IMR-90 (cell line): Measurements from ENCODE around the gene GRB10. TPM values are rescaled to one million over a fixed set of nuclear protein-coding genes. Genes with fewer than 3 reads are reported as not detected.

Experiments used
- ATAC-seq: fragments of 200-7000 bp; cut with Tn5 transposase; 2 replicates; pipeline ENCODE4 v1.9.1; 2020; ENCODE audit warnings: low read depth, mild to moderate bottlenecking, moderate library complexity
- BruUV-seq: library from RNA; stranded (reverse); fragments of 400-500 nt; replicated peaks from 2 replicates; lab custom pipeline; 2021; lab: Mats Ljungman, UMichigan
- CTCF ChIA-PET: fragments of 300-600 bp; formaldehyde crosslinking; extraction: SDS; loops from one replicate; lab custom pipeline; 2021; ENCODE audit warnings: antibody characterized with exemption; lab: Yijun Ruan, JAX
- POLR2A ChIA-PET: fragments of 300-600 bp; sonication (Branson Sonifier 250); formaldehyde crosslinking; loops from one replicate; lab custom pipeline; 2022; ENCODE audit warnings: antibody characterized with exemption; ENCODE audit not compliant: unreplicated experiment; lab: Charles Lee
- DNase-seq: peaks from one replicate; pipeline ENCODE4 v3.0.0; 2013
- H2AFZ ChIP-seq: replicated peaks from 2 replicates; pipeline ENCODE3; 2013; ENCODE audit warnings: low read length, mild to moderate bottlenecking; ENCODE audit not compliant: poor library complexity
- H2AK5ac ChIP-seq: 2 replicates; pipeline ENCODE4 v1.6.1; 2013; ENCODE audit warnings: low read depth, low read length, inconsistent platforms
- H2AK9ac ChIP-seq: replicated peaks from 2 replicates; pipeline ENCODE3; 2013; ENCODE audit warnings: mild to moderate bottlenecking, low read depth, low read length, moderate library complexity; ENCODE audit not compliant: poor library complexity
- H2BK120ac ChIP-seq: 2 replicates; pipeline ENCODE4 v1.6.1; 2013; ENCODE audit warnings: low read depth, low read length, inconsistent platforms
- H2BK15ac ChIP-seq: 3 replicates; pipeline ENCODE4 v1.6.1; 2013; ENCODE audit warnings: low read depth, low read length, inconsistent platforms
- H2BK20ac ChIP-seq: 2 replicates; pipeline ENCODE4 v1.6.1; 2013; ENCODE audit warnings: low read depth, mild to moderate bottlenecking, inconsistent platforms, low read length, moderate library complexity
- H2BK5ac ChIP-seq: 2 replicates; pipeline ENCODE4 v1.6.1; 2013; ENCODE audit warnings: mild to moderate bottlenecking, low read depth, low read length, inconsistent platforms; ENCODE audit not compliant: poor library complexity, severe bottlenecking
- H3K14ac ChIP-seq: replicated peaks from 2 replicates; pipeline ENCODE4 v1.6.1; 2013; ENCODE audit warnings: low read depth, low read length, inconsistent platforms
- H3K18ac ChIP-seq: 2 replicates; pipeline ENCODE4 v1.6.1; 2013; ENCODE audit warnings: low read depth, low read length, control low read depth
- H3K23ac ChIP-seq: 2 replicates; pipeline ENCODE4 v1.6.1; 2013; ENCODE audit warnings: low read depth, low read length, inconsistent platforms
- H3K27ac ChIP-seq: 2 replicates; pipeline ENCODE4 v1.5.1; 2013; ENCODE audit warnings: mild to moderate bottlenecking, control low read depth, low read length; ENCODE audit not compliant: insufficient read depth
- H3K27me3 ChIP-seq: 2 replicates; pipeline ENCODE4 v1.6.1; 2013; ENCODE audit warnings: low read length; ENCODE audit not compliant: control insufficient read depth, insufficient read depth
- H3K36me3 ChIP-seq: 2 replicates; pipeline ENCODE4 v1.6.1; 2013; ENCODE audit warnings: low read length, mixed read lengths; ENCODE audit not compliant: control insufficient read depth, insufficient read depth
- H3K4ac ChIP-seq: 2 replicates; pipeline ENCODE4 v1.6.1; 2013; ENCODE audit warnings: low read depth, low read length, inconsistent platforms
- H3K4me1 ChIP-seq: 2 replicates; pipeline ENCODE4 v1.6.1; 2013; ENCODE audit warnings: low read length, mixed read lengths; ENCODE audit not compliant: control insufficient read depth, insufficient read depth
- H3K4me2 ChIP-seq: 2 replicates; pipeline ENCODE4 v1.6.1; 2013; ENCODE audit warnings: low read depth, mild to moderate bottlenecking, control low read depth, low read length, moderate library complexity
- H3K4me3 ChIP-seq: 2 replicates; pipeline ENCODE4 v1.5.1; 2013; ENCODE audit warnings: low read depth, mild to moderate bottlenecking, control low read depth, low read length, moderate library complexity; ENCODE audit not compliant: insufficient read depth
- H3K56ac ChIP-seq: 2 replicates; pipeline ENCODE4 v1.6.1; 2013; ENCODE audit warnings: low read length, inconsistent platforms; ENCODE audit not compliant: insufficient read depth; ENCODE audit errors: extremely low read depth
- H3K79me1 ChIP-seq, 2 experiments: 2 replicates each; pipeline ENCODE4 v1.6.1; 2013; ENCODE audit warnings: low read length in 2 of 2, inconsistent platforms in 1 of 2, low read depth in 1 of 2
- H3K9ac ChIP-seq: 2 replicates; pipeline ENCODE4 v1.6.1; 2013; ENCODE audit warnings: low read depth, low read length, control low read depth
- H3K9me1 ChIP-seq: 2 replicates; pipeline ENCODE4 v1.6.1; 2013; ENCODE audit warnings: low read length, inconsistent platforms; ENCODE audit not compliant: insufficient read depth
- H3K9me3 ChIP-seq: 2 replicates; pipeline ENCODE4 v1.6.1; 2013; ENCODE audit warnings: low read length; ENCODE audit not compliant: control insufficient read depth, insufficient read depth
- H4K20me1 ChIP-seq: 2 replicates; pipeline ENCODE4 v1.6.1; 2013; ENCODE audit warnings: low read length, inconsistent platforms; ENCODE audit not compliant: insufficient read depth
- H4K5ac ChIP-seq: 2 replicates; pipeline ENCODE4 v1.6.1; 2013; ENCODE audit warnings: mild to moderate bottlenecking, low read depth, low read length, control low read depth
- H4K8ac ChIP-seq, 2 experiments: 2 replicates each; pipeline ENCODE4 v1.6.1; 2013; ENCODE audit warnings: low read depth in 2 of 2, low read length in 2 of 2, control low read depth in 1 of 2, inconsistent platforms in 1 of 2
- H4K91ac ChIP-seq: 2 replicates; pipeline ENCODE4 v1.6.1; 2013; ENCODE audit warnings: low read depth, low read length, inconsistent platforms; ENCODE audit not compliant: insufficient read depth
- CEBPB ChIP-seq: IDR thresholded peaks from 2 replicates; pipeline ENCODE4 v1.6.1; 2012; ENCODE audit warnings: low read depth, low read length, improper control_type of control experiment
- FOS ChIP-seq: fragments of 150-350 bp; IDR thresholded peaks from 2 replicates; pipeline ENCODE4 v1.6.1; 2016; ENCODE audit warnings: low read depth, low read length
- MAZ ChIP-seq: IDR thresholded peaks from 2 replicates; pipeline ENCODE4 v1.6.1; 2012; ENCODE audit warnings: low read depth, mild to moderate bottlenecking, low read length, improper control_type of control experiment, moderate library complexity, borderline replicate concordance
- RAD21 ChIP-seq: IDR thresholded peaks from 2 replicates; pipeline ENCODE4 v1.6.1; 2012; ENCODE audit warnings: low read length, improper control_type of control experiment
- RCOR1 ChIP-seq: IDR thresholded peaks from 2 replicates; pipeline ENCODE4 v1.6.1; 2012; ENCODE audit warnings: mild to moderate bottlenecking, low read length, improper control_type of control experiment; ENCODE audit not compliant: insufficient replicate concordance
- WGBS, 2 experiments: methylation state at CpG; one replicate each; pipeline versions ENCODE4 v1.1.5 to v1.1.7; 2013; ENCODE audit warnings: missing lambda C conversion rate in 2 of 2; ENCODE audit not compliant: insufficient read length in 1 of 2; ENCODE audit errors: extremely low coverage in 2 of 2; 5-methylcytosine and 5-hydroxymethylcytosine counted together
- dilution Hi-C: fragments of 300-500 bp; cut with HindIII; formaldehyde crosslinking; loops from one replicate; pipeline ENCODE4 v1.14.3; 2018; ENCODE audit warnings: low sequenced_read_pairs; ENCODE audit not compliant: unreplicated experiment
- in situ Hi-C: fragments of 300-500 bp; cut with MboI; formaldehyde crosslinking; loops from 3 replicates; pipeline ENCODE4 v1.14.3; 2019; ENCODE audit warnings: low sequenced_read_pairs, inconsistent platforms, mixed read lengths
- intact Hi-C: fragments of 100-400 bp; cut with micrococcal nuclease; formaldehyde crosslinking; loops from 2 replicates; pipeline ENCODE4 v1.10.0; 2022
- polyA plus RNA-seq, 3 experiments: library from polyadenylated mRNA; depleted of rRNA; stranded (reverse); fragments of >200 nt; gene quantifications; 2 replicates each; pipeline ENCODE4 v1.2.3, GENCODE V29; 2012; ENCODE audit warnings: low replicate concordance in 1 of 3
- total RNA-seq: library from RNA; depleted of rRNA; stranded (reverse); fragments of >200 nt; gene quantifications from 2 replicates; pipeline ENCODE4 v1.2.3, GENCODE V29; 2012
- TF ChIP-seq, protein P1 (sequence below): conservative IDR thresholded peaks from 2 replicates; pipeline ENCODE4 v1.5.1; 2012; ENCODE audit warnings: mild to moderate bottlenecking, low read depth, low read length, improper control_type of control experiment

GRB10 gene
- total and polyA plus RNA-seq, 2 of the 4 experiments (the other 2 are of a cell fraction): 6.3 to 15.1 TPM

DNA sequence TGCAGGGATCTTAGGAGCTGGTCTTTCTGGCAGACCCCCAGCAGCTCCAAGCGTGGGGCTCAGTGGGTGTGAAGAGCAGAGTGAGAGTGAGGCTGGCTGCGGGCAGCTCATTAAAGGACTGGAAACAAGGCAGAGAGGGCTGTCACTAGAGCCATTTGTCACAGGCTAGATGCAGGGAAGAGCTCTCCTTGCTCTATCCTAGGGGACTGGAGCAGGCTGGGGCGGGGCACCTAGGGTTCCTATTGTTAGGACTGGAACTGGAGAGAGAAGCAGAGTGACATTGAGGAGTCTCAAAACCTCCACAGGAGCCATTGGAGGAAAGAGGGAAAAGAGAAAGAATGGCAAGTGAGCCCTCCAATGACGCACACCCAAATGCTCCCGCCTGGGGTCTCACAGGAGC lies 216.7 kb downstream of the GRB10 start:
- Histone ChIP-seq H3K14ac (no peak overlapping the region), H3K18ac (no peak overlapping the region), H4K91ac (no peak overlapping the region), H3K27me3 (peaks cover 9% of the 10 kb centered on the region), H3K4ac (no peak overlapping the region), H2AFZ (no peak overlapping the region), H3K9me1 (no peaks in the 10 kb centered on the region; the same call in 1 of the 2 replicates), H2AK5ac (no peak overlapping the region), H3K4me3 (no peak overlapping the region), H3K9me3 (0 out of 2 replicates have a peak, but pooled peaks cover 1% of the 10 kb centered on the region), H2BK20ac (no peak overlapping the region), H4K8ac (no peak overlapping the region), H3K36me3 (no peaks in the 10 kb centered on the region), H4K20me1 (no peaks in the 10 kb centered on the region), H3K4me2 (no peak overlapping the region), H3K27ac (no peak overlapping the region), H4K5ac (no peak overlapping the region), H3K79me1 (no peaks in the 10 kb centered on the region), H3K9ac (no peak overlapping the region), H2BK15ac (no peak overlapping the region), H3K4me1 (no peaks in the 10 kb centered on the region), H2BK5ac (no peak overlapping the region), H2AK9ac (no peak overlapping the region), H3K23ac (no peak overlapping the region), H3K56ac (no peak overlapping the region), H2BK120ac (no peak overlapping the region)
- TF ChIP-seq RCOR1 (no peak), RAD21 (no peak), MAZ (no peak), FOS (no peak), CEBPB (no peak)
- TF ChIP-seq, protein P1, sequence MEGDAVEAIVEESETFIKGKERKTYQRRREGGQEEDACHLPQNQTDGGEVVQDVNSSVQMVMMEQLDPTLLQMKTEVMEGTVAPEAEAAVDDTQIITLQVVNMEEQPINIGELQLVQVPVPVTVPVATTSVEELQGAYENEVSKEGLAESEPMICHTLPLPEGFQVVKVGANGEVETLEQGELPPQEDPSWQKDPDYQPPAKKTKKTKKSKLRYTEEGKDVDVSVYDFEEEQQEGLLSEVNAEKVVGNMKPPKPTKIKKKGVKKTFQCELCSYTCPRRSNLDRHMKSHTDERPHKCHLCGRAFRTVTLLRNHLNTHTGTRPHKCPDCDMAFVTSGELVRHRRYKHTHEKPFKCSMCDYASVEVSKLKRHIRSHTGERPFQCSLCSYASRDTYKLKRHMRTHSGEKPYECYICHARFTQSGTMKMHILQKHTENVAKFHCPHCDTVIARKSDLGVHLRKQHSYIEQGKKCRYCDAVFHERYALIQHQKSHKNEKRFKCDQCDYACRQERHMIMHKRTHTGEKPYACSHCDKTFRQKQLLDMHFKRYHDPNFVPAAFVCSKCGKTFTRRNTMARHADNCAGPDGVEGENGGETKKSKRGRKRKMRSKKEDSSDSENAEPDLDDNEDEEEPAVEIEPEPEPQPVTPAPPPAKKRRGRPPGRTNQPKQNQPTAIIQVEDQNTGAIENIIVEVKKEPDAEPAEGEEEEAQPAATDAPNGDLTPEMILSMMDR: no peak
- ATAC-seq: no peak
- intact Hi-C loops (no loop called here), dilution Hi-C loops (no loop called here), in situ Hi-C loops (no loop called here)
- no peak for DNase-seq
- CTCF ChIA-PET: interaction anchor here (0.9 kb wide), 1 partner anchor 12 kb away, joined by 4 read pairs; no protein-coding TSS in a partner anchor
- no TSS peak for BruUV-seq
- POLR2A ChIA-PET: no interaction called here
- 92% methylated on average over 2 of the region's 5 CpGs; no CpG with 5 or more reads in 1 of the 2 experiments for WGBS, 2 experiments
